Stimulated activated CD8-positive, alpha-beta memory T cell treated with anti-CD3 and anti-CD28 coated beads, Interleukin-4, amount 100 ng/mL, for 24 hours (primary cell): ENCODE data around the gene EXD3.

ENCODE experiments used
- DNase-seq: peaks from one replicate; pipeline ENCODE4 v3.0.0-alpha.2; 2020; ENCODE audit warnings: low read depth

Gene EXD3

GRCh38 chr9:137317718-137318511 is 105.0 kb downstream of the EXD3 start:
- no peak for DNase-seq

GRCh38 chr9:137317021-137317717 is 105.8 kb downstream of the EXD3 start:
- no peak for DNase-seq

DNA sequence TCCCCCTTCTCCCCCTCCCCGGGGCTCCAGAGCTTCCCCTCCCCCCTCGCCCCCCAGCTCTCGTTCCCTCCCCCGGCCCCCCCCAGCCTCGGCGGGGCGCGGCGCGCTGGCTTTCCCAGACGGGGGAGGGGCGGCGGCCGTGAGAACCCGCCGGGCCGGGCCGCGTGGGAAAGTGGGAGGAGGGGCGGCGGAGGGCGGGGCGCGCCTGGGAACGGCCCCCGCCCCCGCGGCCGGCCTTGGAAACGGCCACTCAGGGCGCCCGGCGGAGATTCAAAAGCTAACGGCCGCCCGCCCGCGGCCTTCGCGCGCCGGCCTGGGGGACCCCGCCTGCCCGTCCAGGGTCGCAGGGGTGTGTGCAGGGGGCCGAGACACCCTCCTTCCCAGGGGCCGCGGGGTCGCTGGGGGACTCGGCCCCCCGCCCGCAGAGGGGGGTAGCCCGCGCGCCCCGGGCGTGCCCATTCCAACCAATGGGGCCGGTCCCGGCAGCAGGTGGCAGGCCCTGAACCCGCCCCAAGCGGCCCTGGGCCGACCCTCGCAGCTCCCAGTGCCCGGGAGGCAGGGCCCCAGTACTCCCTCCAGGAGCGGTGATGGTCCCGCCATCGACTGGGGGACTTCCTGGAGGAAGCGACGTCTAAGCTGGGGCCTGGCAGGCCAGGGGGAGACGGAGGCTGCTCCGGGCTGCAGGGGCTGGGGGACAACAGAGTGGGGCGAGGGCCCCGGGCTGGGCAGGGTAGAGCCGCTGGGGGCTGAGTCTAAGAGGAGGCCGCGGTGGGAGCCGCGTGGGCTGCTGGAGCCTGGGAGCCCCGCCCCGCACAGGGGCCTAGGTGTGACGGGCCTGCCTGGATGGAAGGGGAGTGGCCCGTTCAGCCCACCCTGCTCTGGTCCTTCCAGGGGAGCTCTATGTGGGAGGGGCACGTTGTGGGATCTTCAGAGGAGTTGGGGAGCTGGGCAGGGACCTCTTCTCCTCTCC is 106.7 kb downstream of the EXD3 start:
- no peak for DNase-seq

- no peak for DNase-seq
These were observed 107.4 kb downstream of the EXD3 start for GRCh38 chr9:137315581-137316011.

GRCh38 chr9:137314561-137315560 is 108.1 kb downstream of the EXD3 start:
- DNase-seq = no peak

- DNase-seq = no peak
These were observed 108.9 kb downstream of the EXD3 start for GRCh38 chr9:137313956-137314560.

DNA sequence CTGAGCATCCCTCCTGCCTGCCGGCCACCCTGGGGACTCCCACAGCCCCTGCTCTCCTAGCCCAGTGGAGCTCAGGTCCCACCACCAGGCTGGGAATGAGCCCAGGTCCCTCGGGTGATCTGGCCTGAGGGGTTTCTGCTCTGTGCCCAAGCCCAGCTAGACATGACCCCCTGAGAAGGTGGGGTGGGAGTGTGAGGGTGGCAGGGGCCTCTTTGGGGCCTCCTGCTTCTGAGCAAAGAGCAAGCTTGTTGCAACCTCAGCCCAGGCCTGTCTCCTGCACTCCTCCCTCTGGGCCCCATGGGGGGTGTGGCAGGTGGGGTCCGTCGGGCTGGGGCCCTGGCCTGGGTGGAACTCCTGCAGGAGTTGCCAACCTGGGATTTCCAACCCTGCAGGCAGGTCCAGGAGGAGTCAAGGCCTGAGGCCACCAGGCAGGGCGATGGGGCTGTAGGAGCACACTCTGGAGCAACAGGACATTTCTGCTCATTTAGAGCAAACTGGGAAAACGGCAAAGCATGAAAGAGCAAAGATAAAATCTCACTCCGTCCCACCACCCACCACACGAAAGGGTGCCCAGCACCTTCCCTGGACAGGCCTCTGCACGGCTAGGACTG is 109.5 kb downstream of the EXD3 start:
- no peak for DNase-seq

GRCh38 chr9:137312852-137313325 is 110.1 kb downstream of the EXD3 start:
- no peak for DNase-seq

DNA sequence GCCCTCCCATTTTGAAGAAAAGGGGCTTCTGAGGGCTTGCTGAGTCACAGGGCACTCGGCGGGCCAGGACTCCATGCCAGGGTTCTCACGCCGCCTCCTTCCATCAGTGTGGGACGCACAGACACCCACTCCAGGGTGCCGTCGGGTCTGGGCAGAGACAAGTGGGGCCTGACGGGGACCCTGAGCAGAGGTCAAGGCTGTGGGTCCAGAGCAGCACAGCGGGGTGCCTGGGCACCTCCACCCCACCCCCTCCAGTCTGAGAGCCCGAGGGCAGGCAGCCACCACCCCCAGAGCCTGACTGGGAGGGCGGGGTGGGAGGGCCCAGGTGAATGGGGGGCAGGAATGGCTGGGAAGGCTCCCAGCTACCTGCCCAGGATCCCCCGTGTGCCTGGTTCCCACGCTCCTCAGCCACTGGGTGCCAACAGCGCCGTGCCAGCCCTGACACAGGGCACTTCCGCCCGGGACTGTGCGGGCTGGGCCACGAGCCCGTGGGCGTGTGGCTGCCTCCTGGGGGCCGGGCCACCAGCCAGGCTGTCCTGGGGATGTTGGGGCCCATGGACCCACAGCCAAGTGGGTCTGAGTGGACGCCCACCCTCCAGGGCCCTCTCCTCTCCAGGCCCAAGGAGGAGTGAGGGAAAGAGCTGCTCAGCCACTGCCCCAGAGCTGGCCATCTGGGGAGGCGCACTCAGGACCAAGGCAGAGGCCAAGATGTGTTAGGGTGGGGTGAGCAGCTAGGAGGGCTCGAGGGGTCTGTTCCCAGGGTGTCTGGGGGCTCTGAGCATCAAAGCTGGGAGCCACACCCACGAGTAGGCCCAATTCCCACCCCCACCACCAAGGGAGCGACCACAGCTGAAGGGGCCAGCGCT is 110.7 kb downstream of the EXD3 start:
- DNase-seq = no peak

- DNase-seq = no peak
These were observed 111.6 kb downstream of the EXD3 start for GRCh38 chr9:137311171-137311985.

DNA sequence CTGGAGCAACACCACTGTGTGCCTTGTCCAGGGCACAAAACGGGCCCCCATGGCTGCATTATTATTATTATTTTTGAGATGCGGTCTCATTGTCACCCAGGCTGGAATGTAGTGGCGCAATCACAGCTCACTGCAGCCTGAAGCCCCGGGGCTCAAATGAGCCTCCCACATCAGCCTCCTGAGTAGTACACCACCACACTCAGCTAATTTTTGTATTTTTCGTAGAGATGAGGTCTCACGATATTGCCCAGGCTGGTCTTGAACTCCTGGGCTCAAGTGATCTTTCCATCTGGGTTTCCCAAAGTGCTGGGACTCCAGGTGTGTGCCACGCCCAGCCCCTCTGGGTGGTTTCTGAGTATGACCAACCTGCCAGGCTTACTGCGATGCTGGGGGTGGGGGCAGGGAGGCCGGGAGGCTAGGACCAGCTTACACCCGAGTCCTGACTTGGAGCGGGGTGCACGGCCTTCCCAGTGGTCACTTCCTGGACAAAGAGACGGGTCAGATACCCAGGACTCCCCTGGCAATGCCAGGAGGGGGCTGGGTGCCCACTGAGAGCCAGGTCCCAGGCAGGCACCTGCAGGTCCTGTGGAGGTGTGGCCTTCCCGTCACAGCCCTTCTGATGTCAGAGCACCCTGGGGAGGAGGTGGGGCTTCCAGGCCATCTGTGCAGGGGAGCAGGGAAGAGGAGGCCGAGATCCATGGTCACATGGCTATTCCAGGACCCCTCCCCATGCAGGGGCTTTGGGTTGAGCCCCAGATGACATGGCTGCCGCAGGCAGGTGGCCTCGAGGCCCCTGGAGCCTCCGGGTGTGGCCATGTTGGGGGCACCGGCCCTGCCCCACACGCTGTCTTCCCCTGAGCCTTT is 112.5 kb downstream of the EXD3 start:
- DNase-seq = no peak

GRCh38 chr9:137309368-137310188 is 113.4 kb downstream of the EXD3 start:
- DNase-seq = no peak

DNA sequence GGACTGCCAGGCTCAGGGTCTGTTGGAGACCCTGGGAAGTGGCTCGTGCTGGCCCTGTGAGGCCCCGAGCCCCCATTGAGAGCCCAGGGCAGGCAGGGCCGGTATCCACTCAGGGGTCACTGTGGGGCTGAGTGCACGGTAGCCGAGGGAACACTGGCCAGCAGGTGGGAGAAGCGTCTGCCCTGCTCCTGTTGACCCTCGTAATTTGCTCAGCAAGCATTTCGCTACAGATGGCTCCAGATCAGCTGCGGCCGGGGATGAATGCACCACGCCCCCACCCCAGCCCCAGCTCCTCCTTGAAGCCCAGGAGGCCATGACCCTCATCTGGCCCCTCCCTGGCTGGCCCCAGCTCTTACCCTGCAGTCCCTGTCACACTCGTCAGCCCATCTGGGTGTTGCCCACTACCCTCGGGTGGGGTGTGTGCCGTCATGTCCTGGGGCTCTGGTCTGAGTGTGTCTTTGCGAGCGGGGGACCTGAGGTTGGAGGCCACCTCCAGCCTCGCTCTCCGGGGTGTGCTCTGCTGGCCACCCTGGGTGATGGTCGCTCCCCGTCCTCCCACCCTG is 114.8 kb downstream of the EXD3 start:
- no peak for DNase-seq

DNA sequence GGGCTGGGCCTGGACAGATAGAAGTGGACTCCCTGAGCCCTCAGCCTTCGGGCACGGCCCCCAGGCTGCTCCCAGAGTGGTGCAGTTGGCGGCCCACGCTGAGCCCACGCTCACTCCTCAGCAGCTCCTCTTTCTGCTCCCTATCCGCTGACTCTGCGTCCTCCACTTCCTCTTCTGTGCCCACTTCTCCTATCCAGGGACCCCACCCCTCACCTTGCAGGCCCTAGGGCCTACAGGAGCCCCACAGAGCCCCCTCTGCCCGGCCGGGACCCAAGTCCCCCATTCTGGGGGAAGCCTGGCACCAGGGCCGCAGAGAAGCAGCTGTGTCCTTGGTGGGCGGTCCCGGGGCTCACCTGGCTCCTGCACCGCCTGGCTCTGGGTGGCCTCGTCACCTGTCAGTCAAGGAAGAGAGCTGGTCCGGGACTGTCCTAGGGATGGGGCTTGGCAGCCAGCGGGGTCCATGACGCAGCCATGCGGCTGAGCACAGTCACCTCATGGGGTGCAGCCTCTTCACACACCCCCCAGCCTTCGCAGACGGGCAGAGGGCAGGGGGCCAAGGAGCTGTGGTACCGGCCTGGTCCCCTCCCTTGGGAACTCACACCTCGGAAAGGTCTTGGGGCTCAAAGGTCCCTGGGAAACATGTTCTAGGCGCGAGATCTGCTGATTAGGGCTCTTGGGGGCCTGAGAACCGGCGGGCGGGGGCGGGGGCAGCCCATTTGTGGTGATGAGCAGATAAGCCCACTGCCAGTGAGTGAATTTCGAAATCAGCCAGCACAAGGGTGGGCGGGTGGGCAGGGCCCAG is 115.5 kb downstream of the EXD3 start:
- DNase-seq = no peak

DNA sequence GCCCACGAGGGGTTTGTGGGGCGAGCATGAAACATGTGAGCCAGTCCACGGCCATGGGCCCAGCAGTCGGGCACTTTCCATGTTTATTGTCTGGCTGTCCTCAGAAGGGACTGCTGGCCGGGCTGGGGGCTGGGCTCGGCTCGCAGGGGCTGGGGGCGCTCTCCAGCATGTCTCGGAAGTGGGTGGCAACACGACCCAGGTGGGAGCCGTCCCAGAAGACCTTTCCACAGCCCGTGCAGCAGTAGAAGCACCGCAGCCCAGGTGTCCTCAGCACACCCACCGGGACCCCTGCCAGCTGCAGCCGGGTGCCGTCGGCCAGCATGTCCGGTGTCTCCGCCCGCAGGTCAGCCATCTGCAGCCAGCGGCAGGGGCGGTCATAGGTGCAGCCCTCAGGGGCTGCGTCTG is 116.1 kb downstream of the EXD3 start:
- DNase-seq = no peak
